Measurements from ENCODE around the gene PPAT.

Gene PPAT

DNA sequence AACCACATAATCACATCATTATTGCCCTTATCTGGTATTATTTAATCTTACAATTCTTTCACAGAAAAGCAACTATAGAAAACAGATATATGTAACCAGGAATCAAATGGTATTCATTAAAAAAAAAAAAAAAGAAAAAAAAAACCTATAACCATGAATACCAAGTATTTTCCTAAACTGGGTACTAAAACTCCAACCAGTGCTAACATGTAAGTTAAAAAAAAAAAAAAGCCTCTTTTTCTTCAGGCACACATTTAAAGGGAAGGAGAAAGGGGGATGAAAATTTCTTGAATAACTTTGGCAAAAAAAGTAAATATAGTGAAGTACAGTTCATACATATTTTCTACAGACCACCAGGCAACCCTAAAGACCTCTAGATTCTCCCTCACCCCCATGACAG, 2.1 kb downstream of the PPAT start:
- no peak for DNase-seq (ENCODE audit: low read depth)

DNA sequence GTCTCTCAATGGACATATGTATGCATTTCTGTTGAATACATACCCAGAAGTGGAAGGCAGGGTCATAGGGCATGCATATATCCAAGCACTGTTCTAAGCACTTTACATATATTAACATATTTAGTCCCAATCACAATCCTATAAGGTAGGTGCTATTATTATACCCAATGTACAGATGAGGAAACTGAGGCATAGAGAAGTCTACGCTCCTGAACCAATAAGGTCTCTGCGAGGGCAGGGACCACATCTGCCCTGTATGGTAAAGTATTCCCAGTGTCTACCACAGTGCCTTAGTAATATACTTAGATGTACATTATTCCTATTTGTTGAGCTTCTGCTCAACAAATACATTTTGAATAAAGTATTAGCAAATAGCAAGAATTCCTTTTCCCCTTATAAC, 5.2 kb downstream of the PPAT start:
- DNase-seq (ENCODE audit: low read depth) = no peak

DNA sequence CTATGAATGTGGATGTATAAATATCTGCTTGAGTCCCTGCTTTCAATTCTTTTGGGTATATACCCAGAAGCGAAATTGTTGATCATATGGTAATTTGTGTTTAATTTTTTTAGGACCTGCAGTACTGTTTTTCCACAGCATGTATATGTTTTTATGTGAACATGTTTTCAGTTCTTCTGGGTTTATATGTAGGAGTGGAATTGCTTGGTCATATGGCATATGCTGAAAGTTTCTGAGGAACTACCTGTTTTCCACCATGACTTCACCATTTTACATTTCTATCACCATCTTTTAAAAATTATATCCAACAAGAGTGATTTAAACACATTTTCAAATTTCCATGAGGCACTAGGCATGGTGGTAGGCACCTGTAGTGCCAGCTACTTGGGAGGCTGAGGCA, 8.2 kb downstream of the PPAT start:
- no peak for DNase-seq (ENCODE audit: low read depth)

DNA sequence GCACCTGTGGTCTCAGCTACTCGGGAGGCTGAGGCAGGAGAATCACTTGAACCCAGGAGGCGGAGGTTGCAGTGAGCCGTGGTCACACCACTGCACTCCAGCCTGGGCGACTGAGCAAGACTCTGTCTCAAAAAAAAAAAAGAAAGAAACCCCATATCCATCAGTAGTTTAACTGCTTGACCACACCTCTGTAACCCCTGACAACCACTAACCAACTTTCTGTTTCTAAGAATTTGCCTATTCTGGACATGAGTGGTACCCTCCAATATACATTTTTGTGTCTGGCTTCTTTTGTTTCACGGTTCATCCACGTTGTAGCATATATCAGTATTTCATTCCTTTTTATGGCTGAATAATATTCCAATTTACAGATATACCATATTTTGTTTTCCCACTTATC, 9.1 kb downstream of the PPAT start:
- DNase-seq (ENCODE audit: low read depth) = no peak

DNA sequence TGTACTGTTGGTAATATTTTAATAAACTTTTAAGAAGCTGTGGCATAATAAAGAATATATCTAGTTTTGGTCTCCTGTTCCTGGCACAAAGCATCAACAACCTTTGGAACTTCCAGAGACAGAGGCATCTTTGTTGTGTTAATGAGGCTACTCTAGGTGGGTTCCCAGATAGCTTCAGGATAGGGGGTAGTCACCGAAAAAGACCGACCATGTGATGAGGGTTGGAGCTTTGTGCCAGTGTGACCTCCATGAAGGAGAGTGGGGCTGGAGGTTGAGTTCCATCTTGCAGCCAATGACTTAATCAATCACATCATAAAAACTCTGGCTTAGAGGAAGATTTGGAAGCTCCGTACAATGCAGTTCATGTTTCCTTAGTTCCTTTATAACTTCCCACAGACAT, 9.9 kb downstream of the PPAT start:
- DNase-seq (ENCODE audit: low read depth) = no peak

DNA sequence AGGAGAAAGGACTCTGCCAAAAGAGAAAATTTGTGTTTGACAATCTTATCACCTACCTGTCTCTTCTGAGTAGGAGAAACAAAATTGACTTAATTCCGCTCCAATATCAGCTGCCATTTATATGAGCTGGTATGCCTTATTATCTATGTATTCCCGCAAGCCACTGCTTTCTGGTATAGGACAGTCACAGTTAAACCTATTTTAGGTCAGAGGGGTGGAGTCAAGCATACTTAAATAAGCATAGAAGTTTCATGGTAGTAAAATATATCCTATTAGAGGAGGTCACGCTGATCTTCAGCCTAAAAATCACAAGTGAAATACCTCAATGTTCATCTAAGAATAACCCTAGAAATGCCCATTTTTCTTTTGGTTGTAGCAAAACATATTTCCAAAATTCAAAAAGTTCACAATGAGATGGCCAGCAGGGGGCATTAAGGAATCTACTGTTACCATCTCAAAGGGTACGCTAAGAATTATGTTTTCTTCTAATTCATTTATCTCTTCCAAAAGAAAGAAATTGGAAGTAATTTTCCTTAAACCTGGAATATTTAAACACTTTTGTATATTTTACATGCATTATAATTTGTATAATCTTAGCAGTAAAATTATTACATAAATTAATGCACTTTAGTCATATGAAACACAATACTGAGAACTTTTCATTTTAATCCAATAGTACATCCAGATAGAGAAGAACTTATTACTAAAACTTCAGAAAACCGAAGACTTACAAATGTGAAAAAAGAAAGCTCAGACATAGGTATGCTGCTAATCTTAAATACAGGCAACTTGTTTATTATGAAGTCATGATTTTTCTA, 10.5 kb downstream of the PPAT start:
- DNase-seq (ENCODE audit: low read depth) = peak; percentile 17

DNA sequence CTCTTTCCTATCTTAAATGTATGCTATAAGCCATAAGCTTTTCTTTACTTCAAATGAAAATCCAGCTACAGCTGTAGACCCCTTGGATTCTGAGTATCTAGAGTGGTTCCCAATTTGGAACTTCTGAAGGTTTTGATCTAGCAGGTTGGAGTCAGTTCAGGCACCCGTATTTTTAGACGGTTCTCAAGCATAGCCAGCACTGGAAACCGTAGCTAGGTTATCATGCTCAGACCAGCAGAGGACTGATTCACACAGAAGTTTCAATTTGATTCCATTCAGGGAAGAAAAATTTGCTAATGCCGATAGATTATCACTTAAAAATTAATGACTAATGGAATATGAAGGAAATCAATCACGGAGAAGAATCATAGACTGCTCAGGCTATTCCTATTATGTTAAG, 11.2 kb downstream of the PPAT start:
- no peak for DNase-seq (ENCODE audit: low read depth)

DNA sequence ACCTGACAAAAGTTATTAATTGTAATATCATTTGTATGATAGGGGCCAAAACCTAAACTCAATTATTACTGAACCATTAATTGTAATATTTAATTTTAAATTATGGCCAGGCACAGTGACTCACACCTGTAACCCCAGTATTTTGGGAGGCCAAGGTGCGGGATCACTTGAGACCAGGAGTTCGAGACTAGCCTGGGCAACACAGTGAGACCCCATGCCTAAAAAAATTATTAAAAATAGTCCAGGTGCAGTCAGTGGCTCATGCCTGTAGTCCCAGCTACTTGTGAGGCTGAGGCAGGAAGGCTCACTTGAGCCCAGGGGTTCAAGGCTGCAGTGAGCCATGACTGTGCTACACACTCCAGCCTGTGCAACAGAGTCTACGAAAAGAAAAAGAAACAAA, 18.0 kb downstream of the PPAT start:
- no peak for DNase-seq (ENCODE audit: low read depth)

DNA sequence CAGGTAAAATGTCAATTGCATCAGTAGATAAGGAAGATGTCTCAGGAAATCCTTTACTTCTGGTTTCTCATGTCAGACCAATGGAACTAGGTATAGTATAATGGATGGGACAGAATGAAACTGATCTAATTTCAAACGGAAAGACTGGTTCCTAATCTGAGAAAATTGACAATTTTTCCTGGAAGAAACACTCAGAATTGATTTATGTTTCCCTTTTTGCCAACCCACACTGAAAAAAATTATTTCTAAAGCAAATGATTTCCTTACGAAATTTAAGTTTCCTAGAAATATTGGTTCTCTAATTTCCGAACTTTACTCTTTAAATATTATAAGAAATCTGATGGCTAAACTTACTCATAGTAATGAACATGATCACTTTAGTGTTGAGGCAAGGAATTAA, 19.1 kb downstream of the PPAT start:
- no peak for DNase-seq (ENCODE audit: low read depth)

DNA sequence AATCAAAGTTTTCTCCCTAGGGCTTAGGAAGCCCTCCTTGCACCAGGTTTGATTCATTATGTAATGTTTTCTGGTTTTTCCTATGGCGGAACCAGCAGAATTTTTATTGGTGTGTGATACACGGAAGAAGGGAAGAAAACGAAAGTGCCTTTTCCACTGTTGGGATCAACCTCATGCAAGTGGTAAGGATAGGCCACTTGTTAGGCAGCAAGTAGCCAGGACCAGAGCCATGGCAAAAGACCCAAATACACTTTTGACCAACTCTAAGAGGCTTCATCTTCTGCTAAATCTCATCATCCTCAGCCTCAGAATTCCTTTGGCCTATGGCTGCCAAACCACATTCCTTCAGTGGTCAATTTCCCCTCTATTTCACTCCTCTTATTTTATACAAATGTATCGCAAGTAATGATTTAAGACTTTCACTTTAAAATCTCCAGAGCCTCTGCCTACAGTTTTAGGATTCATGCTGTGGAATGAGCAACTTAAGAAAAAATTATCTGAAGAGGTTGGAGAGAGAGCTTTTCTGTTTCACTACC, 21.2 kb downstream of the PPAT start:
- no peak for DNase-seq (ENCODE audit: low read depth)

DNA sequence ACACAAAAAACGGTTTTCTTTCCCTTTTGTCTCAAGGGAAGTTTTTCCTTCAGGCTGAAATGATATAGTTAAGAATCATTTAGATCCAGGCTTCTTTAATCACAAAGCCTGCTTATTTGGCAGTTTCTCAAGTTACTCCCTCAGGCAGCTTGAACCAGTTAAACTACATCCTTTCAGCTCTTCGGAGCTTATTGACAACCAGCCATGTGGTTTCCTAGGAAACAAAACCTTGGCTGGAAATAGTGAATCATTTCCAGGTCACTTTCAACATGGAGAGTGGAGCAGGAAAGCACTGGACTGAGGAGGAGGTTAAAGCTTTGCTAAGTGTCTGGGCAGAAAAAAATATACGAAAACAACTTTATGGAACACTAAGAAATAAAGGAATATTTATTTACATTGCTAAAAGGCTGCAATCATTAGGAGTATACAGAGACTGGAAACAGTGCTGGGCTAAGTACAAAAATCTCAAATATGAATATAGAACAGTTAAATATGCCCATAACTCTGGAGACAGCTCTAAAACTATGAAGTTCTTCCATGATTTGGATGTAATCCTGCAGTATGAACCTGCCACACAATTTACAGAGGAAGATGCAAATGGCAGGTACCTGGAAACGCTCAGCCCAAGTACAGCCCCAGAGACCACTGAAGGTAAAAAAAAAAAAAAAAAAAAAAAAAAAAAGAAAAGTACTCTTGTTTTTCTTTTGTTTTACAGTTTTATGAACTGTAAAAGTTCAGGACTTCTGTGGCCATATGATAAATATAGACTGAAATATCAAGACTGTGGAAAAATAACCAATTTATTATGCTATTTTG, 25.0 kb downstream of the PPAT start:
- DNase-seq (ENCODE audit: low read depth) = no peak

DNA sequence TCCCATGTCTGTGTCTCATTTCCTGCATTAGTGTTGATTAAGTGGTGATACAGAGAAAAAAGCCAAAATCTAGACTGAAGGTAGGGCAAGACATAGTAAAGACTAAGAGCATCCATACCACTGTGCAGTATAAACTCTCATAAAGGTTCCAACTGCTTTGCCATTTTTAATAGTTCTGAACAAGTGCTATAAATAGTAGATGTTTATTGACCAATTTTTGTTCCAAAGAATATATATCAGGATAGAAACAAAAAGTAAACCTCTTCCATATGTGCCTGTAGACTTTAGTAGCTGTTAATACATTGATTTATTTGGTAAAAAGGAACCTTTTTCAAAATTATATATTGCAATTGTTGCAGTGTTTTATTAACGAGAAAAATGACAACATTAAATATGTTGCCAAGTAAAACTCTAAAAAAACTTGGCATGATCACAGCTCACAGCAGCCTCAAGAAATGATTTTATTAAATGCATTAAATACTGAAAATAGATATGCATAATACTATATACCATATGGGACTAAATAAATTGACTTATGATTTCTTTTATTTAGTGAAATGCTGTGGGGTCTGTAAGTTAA, 25.8 kb downstream of the PPAT start:
- DNase-seq (ENCODE audit: low read depth) = no peak

DNA sequence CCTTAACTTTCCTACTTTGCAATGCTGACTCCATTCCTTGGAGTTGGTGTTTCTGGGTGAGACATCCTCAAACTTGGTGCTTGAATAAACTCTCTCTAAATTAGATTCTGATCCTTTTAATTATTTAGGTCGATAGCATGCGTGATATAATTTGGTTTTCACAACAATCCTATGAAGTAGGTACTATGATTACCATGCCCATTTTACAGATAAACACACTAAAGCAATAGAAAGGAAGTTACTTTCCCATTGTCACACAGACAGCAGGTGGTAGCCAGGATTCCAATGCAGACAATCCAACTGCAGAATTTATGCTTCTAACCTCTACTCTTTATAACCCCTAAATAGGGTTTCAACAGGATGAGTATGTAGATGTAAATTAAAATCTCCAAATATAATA, 26.4 kb downstream of the PPAT start:
- no peak for DNase-seq (ENCODE audit: low read depth)

DNA sequence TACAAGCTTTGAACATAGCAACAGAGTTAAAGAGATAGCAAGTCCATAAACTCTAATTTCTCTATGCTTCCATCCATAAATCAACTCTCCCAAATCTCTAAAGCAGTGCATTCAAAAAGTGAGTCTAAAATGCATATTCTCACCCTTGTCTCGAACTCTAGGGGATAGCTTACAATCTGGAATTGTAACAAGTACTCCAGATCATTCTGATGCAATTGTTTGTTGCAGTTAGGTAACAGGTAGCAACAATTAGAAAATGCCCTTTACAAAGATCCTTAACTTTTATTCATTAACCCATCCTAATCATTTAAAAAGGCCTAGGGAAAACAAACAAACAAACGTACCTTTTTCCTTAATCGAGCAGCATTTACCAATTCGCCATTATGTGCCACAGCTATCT, 29.3 kb downstream of the PPAT start:
- DNase-seq (ENCODE audit: low read depth) = no peak

DNA sequence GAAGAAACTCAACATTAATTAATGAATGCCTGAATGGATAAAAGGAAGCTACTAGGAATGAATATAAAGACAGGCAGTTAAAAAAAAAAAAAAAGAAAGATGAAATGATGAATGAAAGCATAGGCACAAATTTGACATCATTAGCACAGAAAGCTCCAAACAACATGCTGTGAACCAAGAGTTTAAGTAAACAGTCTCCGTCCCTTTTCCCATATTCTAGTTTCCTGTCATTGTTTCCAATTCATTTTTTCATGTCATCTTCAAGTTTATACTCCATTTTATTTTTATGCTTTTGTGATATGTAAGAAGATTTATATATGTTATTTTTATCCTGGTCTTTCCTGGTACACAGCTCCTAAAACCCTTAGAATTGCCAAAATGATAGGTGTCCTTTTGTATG, 30.4 kb downstream of the PPAT start:
- no peak for DNase-seq (ENCODE audit: low read depth)

DNA sequence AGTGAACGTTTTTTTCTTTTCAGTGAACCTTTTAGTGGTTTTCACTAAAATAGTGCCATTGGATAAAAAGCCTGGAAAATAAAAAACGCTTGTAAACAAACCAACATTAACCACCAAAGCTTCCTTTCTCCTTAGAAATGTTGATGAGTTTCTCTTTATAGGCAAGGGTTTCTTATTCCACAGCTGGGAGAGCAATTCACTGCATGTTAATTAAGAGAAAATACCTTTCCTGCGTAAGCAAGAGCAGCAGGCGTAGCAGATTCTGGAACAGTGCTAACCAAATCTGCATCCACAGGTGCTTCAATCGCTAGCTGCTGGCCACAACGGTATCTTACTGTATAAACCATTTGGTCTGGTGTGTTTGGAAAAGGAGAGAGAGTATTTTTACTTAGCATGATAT, 34.9 kb downstream of the PPAT start:
- DNase-seq (ENCODE audit: low read depth) = no peak

DNA sequence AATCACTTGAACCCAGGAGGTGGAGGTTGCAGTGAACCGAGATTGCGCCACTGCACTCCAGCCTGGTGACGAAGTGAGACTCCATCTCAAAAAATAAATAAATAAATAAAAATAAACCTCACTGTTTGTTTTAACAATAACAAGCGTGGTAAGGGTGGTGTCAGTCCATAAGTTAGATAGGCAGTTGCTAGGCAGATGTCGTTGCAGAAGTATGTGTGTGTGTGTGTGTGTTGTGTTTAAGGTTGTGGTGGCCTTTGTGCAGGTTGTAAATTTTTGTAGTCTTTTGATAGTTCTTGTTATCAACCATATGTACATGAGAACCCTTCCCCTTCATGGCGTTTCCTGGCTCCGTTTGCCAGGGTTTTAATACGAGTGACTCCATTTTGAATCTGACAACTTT, 44.1 kb downstream of the PPAT start:
- DNase-seq (ENCODE audit: low read depth) = no peak

DNA sequence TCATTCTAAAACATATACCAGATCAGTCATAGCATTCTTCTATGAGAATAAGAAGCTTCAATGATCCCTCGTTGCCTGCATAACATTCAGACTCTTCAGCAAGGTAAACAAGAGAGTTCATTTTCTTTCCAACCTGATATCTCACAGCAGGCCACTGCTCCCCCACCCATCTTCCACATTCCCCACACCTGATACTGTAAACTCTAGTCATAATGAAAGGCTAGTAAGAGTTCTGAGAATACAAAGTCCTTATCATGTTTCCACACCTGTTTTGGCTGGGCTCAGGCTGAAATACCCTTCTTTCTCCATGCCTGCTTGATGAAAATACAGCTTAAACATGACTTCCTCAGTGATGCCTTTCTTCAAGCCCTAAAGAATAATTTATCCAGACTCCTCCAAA, 45.9 kb downstream of the PPAT start:
- no peak for DNase-seq (ENCODE audit: low read depth)

DNA sequence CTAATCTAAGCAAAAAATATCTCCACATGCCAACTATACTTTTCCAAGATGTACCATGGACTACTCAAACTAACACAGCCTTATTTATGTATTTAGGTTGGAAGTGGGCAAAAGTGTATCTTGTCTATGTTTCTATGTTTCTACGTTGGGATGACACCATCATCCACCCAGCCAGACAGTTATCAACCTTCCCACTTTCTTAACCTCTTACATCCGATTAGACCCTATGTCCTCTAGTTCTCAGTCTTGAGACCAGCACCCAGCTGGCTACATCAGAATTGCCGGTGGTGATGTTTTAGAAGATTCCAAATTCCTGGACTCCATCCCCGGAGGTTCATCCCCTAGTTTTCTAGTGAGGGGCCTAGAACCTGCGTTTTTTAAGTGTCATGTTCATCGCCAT, 47.1 kb downstream of the PPAT start:
- DNase-seq (ENCODE audit: low read depth) = no peak

DNA sequence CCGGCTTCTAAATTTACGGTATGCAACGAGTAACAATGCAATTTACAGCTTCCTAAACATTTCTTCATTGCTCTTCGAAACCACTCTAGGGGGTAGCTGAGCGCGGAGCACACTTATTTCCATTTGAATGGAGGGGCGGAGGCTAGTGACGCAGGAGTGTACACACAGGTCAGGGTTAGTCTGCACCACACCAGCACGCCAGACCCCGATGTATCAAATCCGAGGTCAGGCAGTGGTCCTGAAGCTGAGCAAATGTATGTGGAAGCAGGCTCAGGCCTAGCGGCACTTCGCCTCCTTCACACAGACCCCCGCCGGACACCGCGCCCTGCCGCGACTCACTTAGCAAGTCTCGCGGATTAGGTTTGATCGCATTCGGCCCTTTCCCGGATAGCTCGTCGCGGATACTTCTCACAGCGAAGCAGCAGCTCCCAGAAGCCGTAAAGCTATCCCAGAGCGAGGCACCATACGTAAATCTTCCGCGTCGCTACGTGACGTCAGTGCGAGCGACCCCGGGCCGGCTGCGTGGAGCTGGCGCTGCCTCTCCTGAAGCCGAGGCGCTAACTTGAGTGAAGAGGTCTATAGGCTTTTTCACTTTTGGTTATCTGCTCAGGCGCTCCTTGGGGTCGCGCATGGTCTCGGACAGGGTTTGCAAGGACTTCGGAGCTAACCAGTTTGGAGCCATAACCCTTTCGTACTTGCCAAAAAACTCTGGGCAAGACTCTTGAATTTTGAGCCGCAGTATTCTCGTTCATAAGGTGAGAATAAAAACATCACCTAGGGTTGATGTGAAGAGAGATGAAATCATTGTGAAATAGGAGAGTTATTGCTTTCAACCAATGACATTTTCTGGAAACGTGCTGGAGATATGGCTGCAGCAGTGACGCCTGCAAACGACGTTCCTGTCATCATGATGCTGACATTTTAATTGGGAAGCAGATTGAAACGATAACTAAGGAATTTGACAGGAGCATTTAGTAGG, 48.1 kb downstream of the PPAT start, which contains the start of gene AASDH:
Gene AASDH (minus strand): TSS at position 469 of the 979 bp plus-strand sequence. CDS start 3,192 bp downstream, outside the sequence.
- peak; percentile 89 for DNase-seq (ENCODE audit: low read depth)

DNA sequence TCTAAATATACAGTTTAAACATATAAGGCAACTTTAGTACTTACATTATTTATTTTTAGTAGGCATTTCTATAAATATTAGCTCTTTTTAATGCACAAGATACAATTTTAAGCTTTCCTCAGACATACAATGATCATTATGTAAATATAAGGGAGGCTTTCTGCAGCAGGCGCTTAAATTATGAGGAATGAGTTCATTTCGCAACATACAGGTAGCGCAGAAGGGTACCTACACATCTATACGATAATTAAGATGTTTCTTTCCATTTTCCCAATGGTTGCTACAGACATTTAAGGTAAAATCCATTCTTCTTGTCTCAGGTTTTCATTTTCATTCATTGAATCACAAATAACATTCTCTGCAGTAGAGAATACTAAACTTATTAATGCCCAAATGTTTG, 49.3 kb downstream of the PPAT start:
- no peak for DNase-seq (ENCODE audit: low read depth)

DNA sequence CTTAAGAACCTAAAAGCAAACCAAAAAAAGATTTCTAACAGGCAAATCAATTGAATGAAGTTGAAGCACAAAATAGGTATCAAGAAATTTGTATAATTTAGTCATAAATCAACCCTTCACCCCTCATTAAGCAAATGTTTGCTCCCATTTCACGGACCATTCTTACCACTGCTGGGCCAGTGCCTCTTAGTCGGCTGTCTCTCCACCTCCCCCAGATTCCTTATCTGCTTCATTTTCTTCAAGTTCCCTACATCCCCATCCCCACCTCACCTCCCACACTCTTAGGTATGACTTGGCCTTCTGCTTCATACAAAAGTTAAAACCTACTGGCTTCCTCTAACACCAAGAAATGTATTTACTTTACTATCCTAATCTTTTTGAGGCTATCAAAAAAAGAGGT, 60.0 kb downstream of the PPAT start:
- DNase-seq (ENCODE audit: low read depth) = no peak

All from activated gamma-delta T cell treated with anti-CD3 and anti-CD28 coated beads, Interleukin-2, amount 50 U/mL, for 16 hours (primary cell).